HEK293 (cell line): Measurements from ENCODE around the gene CCN2.

Experiments
- CTCF ChIA-PET: fragments of 350-600 bp; formaldehyde crosslinking; extraction: SDS; loops from one replicate; lab custom pipeline; 2021; ENCODE audit warnings: antibody characterized with exemption; lab: Yijun Ruan, JAX
- POLR2A ChIA-PET: fragments of 300-600 bp; formaldehyde crosslinking; extraction: SDS; loops from one replicate; lab custom pipeline; 2020; ENCODE audit warnings: antibody characterized with exemption, inconsistent platforms; lab: Yijun Ruan, JAX
- H3K27ac ChIP-seq: fragments of 200-500 bp; sonication (Bioruptor generic); 2 replicates; pipeline ENCODE4 v1.5.1; 2014; ENCODE audit warnings: low read depth, low read length, control low read depth, inconsistent platforms; ENCODE audit errors: extremely low read depth
- H3K36me3 ChIP-seq, 2 experiments: fragments of 200-500 bp in 1 of 2; sonication (Bioruptor generic) in 1 of 2; 1 replicate in 1 of 2; 2 replicates in 1 of 2; pipeline ENCODE4 v1.5.1; 2014 to 2017; ENCODE audit warnings: inconsistent platforms in 2 of 2, low read length in 2 of 2; ENCODE audit not compliant: control insufficient read depth in 2 of 2, insufficient read depth in 1 of 2
- H3K4me1 ChIP-seq: fragments of 200-500 bp; sonication (Bioruptor generic); 2 replicates; pipeline ENCODE4 v1.5.1; 2014; ENCODE audit warnings: mild to moderate bottlenecking, low read length, inconsistent platforms; ENCODE audit not compliant: control insufficient read depth, insufficient read depth
- H3K4me3 ChIP-seq: 2 replicates; pipeline ENCODE4 v1.5.1; 2011; ENCODE audit warnings: low read depth, mild to moderate bottlenecking, control low read depth, low read length, moderate library complexity
- H3K9me3 ChIP-seq: fragments of 200-500 bp; sonication (Bioruptor generic); 2 replicates; pipeline ENCODE4 v1.5.1; 2014; ENCODE audit warnings: low read depth, low read length, inconsistent platforms; ENCODE audit not compliant: control insufficient read depth, insufficient read depth
- BCL11B ChIP-seq: fragments of 450-650 bp; formaldehyde crosslinking; IDR thresholded peaks from 2 replicates; pipeline ENCODE4 v1.5.1; 2016; ENCODE audit warnings: low read depth, missing biosample characterization, missing genetic modification characterization
- GLI4 ChIP-seq: fragments of 450-650 bp; formaldehyde crosslinking; IDR thresholded peaks from 2 replicates; pipeline ENCODE4 v1.5.1; 2016; ENCODE audit warnings: missing biosample characterization, missing genetic modification characterization
- HOXC10 ChIP-seq: sonication (generic); formaldehyde crosslinking; IDR thresholded peaks from 2 replicates; pipeline ENCODE4 v1.8.1; 2023; ENCODE audit warnings: mild to moderate bottlenecking, missing genetic modification reagents
- KLF1 ChIP-seq: fragments of 450-650 bp; formaldehyde crosslinking; IDR thresholded peaks from 2 replicates; pipeline ENCODE4 v1.5.1; 2016; ENCODE audit warnings: missing biosample characterization, missing genetic modification characterization
- SP7 ChIP-seq: fragments of 450-650 bp; formaldehyde crosslinking; IDR thresholded peaks from 2 replicates; pipeline ENCODE4 v1.5.1; 2016; ENCODE audit warnings: missing biosample characterization, missing genetic modification characterization
- TCF7L2 ChIP-seq: IDR thresholded peaks from 2 replicates; pipeline ENCODE4 v1.6.1; 2011; ENCODE audit warnings: low read depth, mild to moderate bottlenecking, inconsistent platforms, low read length, moderate library complexity, borderline replicate concordance
- TRIM28 ChIP-seq: IDR thresholded peaks from 2 replicates; pipeline ENCODE4 v1.6.1; 2011; ENCODE audit warnings: low read length, control low read depth, borderline replicate concordance
- ZFP37 ChIP-seq: fragments of 450-650 bp; formaldehyde crosslinking; IDR thresholded peaks from 2 replicates; pipeline ENCODE4 v1.5.1; 2016; ENCODE audit warnings: missing biosample characterization, missing genetic modification characterization
- ZNF211 ChIP-seq: fragments of 450-650 bp; formaldehyde crosslinking; IDR thresholded peaks from 2 replicates; pipeline ENCODE4 v1.5.1; 2016; ENCODE audit warnings: low read depth, missing biosample characterization, missing genetic modification characterization
- ZNF311 ChIP-seq: fragments of 450-650 bp; formaldehyde crosslinking; IDR thresholded peaks from 2 replicates; pipeline ENCODE4 v1.5.1; 2017; ENCODE audit warnings: missing biosample characterization, missing genetic modification characterization, borderline replicate concordance
- ZNF48 ChIP-seq: fragments of 450-650 bp; formaldehyde crosslinking; IDR thresholded peaks from 2 replicates; pipeline ENCODE4 v1.5.1; 2016; ENCODE audit warnings: missing biosample characterization, missing genetic modification characterization
- ZNF510 ChIP-seq: fragments of 450-650 bp; formaldehyde crosslinking; IDR thresholded peaks from 2 replicates; pipeline ENCODE4 v1.5.1; 2018; ENCODE audit warnings: mild to moderate bottlenecking, missing genetic modification characterization, missing biosample characterization; ENCODE audit not compliant: insufficient replicate concordance
- ZNF529 ChIP-seq: fragments of 450-650 bp; formaldehyde crosslinking; IDR thresholded peaks from 2 replicates; pipeline ENCODE4 v1.5.1; 2017; ENCODE audit warnings: missing genetic modification characterization, missing biosample characterization; ENCODE audit not compliant: insufficient replicate concordance
- ZNF548 ChIP-seq: fragments of 450-650 bp; formaldehyde crosslinking; IDR thresholded peaks from 2 replicates; pipeline ENCODE4 v1.5.1; 2016; ENCODE audit warnings: missing biosample characterization, missing genetic modification characterization
- ZNF791 ChIP-seq: fragments of 450-650 bp; formaldehyde crosslinking; IDR thresholded peaks from 2 replicates; pipeline ENCODE4 v1.5.1; 2016; ENCODE audit warnings: missing biosample characterization, missing genetic modification characterization
- ZSCAN16 ChIP-seq: fragments of 450-650 bp; formaldehyde crosslinking; IDR thresholded peaks from 2 replicates; pipeline ENCODE4 v1.5.1; 2016; ENCODE audit warnings: missing biosample characterization, missing genetic modification characterization
- TF ChIP-seq, protein P1 (sequence below): fragments of 450-650 bp; formaldehyde crosslinking; IDR thresholded peaks from 2 replicates; pipeline ENCODE4 v1.5.1; 2016; ENCODE audit warnings: missing biosample characterization, missing genetic modification characterization
- TF ChIP-seq, protein P2 (sequence below): fragments of 450-650 bp; formaldehyde crosslinking; IDR thresholded peaks from 2 replicates; pipeline ENCODE4 v1.5.1; 2016; ENCODE audit warnings: missing biosample characterization, missing genetic modification characterization
- TF ChIP-seq, protein P3 (sequence below): fragments of 450-650 bp; formaldehyde crosslinking; IDR thresholded peaks from 2 replicates; pipeline ENCODE4 v1.5.1; 2016; ENCODE audit warnings: missing biosample characterization, missing genetic modification characterization
- TF ChIP-seq, protein P4 (sequence below): fragments of 450-650 bp; formaldehyde crosslinking; IDR thresholded peaks from 2 replicates; pipeline ENCODE4 v1.5.0; 2017; ENCODE audit warnings: missing biosample characterization, missing genetic modification characterization, borderline replicate concordance

The CCN2 gene

DNA sequence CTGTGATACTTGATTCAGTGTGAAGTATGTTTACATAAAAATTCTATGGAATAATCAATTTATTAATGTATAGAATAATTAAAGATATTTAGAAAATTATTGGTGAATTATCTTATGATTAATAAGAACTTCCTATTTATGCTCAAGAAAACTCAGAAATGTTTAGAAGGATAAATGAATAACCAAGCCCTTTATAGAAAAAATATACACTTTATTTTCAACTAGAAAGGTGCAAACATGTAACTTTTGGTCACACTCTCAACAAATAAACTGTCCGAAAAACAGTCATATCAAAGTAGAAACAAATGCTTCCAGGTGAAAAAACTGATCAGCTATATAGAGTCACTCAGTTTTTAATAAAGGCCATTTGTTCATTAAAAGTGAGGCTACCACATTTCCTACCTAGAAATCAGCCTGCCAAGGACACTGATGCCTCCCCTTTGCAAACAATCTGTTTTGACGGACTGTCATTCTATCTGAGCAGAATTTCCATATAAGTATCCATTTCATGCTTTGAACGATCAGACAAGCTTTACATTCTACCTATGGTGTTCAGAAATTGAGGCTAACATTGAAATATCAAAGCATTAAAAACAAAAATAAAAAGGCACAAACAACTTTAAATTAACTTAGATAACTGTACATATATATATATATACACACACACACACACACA lies 3.0 kb downstream of the CCN2 start (continued):
- TF ChIP-seq GLI4 (no peak), TCF7L2 (no peak)

DNA sequence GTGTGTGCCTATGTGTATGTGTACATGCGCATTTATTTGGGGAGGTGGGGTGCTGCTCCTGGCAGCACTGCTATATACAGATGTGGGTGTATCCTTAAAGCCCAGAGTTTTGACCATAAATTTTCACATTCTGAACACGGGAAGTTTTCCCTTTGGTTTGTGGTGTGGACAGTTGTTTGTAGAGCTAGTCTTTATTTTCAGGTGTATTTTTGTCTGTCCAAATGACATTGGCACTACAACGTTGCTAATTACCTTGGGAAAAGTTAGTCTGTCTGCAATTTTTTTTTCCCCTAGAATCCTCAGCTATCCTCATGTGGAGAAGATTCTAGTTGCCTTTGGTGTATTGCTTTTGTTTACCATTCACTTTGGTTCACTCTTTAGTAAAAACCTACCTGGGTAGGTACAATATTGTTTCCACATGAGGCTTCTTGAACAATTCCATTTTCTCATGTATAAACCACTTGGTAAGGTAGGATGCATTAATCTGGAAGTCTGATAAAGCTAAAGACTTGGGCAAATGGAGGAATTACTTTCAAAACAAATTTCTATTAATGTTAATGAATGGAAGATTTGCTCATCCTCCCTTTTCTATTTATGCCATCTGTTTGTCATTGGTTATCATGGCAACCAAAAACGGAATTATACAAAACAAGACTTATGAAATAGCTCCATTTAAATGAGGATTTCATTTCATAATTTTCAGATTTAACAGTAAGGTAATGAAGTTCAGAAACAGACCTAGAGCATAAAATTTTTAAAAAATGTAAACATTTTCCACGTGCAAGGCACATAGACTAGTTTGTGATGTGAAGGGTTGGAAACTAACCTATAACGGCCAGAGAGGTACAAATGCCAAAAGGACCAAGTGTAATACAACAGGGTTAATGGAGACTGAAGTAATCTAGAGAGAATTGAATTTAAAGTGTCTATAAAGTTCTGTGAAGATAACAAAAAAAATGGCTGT lies 3.9 kb downstream of the CCN2 start:
- CTCF ChIA-PET = interaction anchor here (0.6 to 9.1 kb wide), 10 partner anchors 8 to 1002 kb away, joined by 3 to 113 read pairs (median 3); no protein-coding TSS in a partner anchor
- TF ChIP-seq ZNF311 (tag by site-specific recombination) (no peak), ZNF548 (no peak), ZFP37 (tag by site-specific recombination) (no peak), ZNF529 (tag by site-specific recombination) (no peak), ZSCAN16 (tag by site-specific recombination) (no peak), HOXC10 (CRISPR knock-in tag) (no peak), ZNF211 (tag by site-specific recombination) (no peak), KLF1 (no peak), BCL11B (tag by site-specific recombination) (no peak), TRIM28 (no peak), ZNF48 (no peak), ZNF510 (tag by site-specific recombination) (no peak), ZNF791 (tag by site-specific recombination) (no peak), GLI4 (no peak), SP7 (tag by site-specific recombination) (no peak)
- TF ChIP-seq, protein P1, sequence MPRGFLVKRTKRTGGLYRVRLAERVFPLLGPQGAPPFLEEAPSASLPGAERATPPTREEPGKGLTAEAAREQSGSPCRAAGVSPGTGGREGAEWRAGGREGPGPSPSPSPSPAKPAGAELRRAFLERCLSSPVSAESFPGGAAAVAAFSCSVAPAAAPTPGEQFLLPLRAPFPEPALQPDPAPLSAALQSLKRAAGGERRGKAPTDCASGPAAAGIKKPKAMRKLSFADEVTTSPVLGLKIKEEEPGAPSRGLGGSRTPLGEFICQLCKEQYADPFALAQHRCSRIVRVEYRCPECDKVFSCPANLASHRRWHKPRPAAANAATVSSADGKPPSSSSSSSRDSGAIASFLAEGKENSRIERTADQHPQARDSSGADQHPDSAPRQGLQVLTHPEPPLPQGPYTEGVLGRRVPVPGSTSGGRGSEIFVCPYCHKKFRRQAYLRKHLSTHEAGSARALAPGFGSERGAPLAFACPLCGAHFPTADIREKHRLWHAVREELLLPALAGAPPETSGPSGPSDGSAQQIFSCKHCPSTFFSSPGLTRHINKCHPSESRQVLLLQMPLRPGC (tag by site-specific recombination) = no peak
- TF ChIP-seq, protein P2, sequence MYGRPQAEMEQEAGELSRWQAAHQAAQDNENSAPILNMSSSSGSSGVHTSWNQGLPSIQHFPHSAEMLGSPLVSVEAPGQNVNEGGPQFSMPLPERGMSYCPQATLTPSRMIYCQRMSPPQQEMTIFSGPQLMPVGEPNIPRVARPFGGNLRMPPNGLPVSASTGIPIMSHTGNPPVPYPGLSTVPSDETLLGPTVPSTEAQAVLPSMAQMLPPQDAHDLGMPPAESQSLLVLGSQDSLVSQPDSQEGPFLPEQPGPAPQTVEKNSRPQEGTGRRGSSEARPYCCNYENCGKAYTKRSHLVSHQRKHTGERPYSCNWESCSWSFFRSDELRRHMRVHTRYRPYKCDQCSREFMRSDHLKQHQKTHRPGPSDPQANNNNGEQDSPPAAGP (tag by site-specific recombination) = no peak
- TF ChIP-seq, protein P3, sequence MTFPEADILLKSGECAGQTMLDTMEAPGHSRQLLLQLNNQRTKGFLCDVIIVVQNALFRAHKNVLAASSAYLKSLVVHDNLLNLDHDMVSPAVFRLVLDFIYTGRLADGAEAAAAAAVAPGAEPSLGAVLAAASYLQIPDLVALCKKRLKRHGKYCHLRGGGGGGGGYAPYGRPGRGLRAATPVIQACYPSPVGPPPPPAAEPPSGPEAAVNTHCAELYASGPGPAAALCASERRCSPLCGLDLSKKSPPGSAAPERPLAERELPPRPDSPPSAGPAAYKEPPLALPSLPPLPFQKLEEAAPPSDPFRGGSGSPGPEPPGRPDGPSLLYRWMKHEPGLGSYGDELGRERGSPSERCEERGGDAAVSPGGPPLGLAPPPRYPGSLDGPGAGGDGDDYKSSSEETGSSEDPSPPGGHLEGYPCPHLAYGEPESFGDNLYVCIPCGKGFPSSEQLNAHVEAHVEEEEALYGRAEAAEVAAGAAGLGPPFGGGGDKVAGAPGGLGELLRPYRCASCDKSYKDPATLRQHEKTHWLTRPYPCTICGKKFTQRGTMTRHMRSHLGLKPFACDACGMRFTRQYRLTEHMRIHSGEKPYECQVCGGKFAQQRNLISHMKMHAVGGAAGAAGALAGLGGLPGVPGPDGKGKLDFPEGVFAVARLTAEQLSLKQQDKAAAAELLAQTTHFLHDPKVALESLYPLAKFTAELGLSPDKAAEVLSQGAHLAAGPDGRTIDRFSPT (tag by site-specific recombination) = no peak
- TF ChIP-seq, protein P4, sequence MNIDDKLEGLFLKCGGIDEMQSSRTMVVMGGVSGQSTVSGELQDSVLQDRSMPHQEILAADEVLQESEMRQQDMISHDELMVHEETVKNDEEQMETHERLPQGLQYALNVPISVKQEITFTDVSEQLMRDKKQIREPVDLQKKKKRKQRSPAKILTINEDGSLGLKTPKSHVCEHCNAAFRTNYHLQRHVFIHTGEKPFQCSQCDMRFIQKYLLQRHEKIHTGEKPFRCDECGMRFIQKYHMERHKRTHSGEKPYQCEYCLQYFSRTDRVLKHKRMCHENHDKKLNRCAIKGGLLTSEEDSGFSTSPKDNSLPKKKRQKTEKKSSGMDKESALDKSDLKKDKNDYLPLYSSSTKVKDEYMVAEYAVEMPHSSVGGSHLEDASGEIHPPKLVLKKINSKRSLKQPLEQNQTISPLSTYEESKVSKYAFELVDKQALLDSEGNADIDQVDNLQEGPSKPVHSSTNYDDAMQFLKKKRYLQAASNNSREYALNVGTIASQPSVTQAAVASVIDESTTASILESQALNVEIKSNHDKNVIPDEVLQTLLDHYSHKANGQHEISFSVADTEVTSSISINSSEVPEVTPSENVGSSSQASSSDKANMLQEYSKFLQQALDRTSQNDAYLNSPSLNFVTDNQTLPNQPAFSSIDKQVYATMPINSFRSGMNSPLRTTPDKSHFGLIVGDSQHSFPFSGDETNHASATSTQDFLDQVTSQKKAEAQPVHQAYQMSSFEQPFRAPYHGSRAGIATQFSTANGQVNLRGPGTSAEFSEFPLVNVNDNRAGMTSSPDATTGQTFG = no peak
- POLR2A ChIA-PET = interaction anchor here (0.6 to 1.7 kb wide), 5 partner anchors 10 to 301 kb away, joined by 3 to 8 read pairs (median 4); no protein-coding TSS in a partner anchor
- H3K4me3 ChIP-seq = no peak overlapping the region
- no peak overlapping the region for H3K27ac ChIP-seq
- H3K9me3 ChIP-seq = no peaks in the 10 kb centered on the region
- H3K4me1 ChIP-seq = peaks cover 9% of the 10 kb centered on the region; the same call in 1 of the 2 replicates
- peaks cover 0 to 8% of the 10 kb centered on the region in 2 experiments; a peak in 1 of 3 replicates for H3K36me3 ChIP-seq
